ENCODE data around the gene MRPS7.

MRPS7 gene

GRCh38 chr17:75261336-75262111 is at the start of gene MRPS7, which contains the start of gene GGA3 (continued):
- no peak for TF ChIP-seq PRDM6 (tag by site-specific recombination; IDR thresholded peaks at IDR 0.05)
- TF ChIP-seq ZNF488 (tag by site-specific recombination; IDR thresholded peaks at IDR 0.05), result no peak
- TF ChIP-seq ZNF518A (tag by site-specific recombination; conservative IDR thresholded peaks at IDR 0.05; ENCODE audit: low read depth), result peak; percentile 42; the same call in 1 of the 2 replicates
- 0 out of 2 replicates have a peak, but pooled peaks have one; percentile 39 for TF ChIP-seq PBX3 (CRISPR knock-in tag; IDR thresholded peaks at IDR 0.05)
- no peak for TF ChIP-seq MEIS1 (CRISPR knock-in tag; IDR thresholded peaks at IDR 0.05; ENCODE audit: borderline replicate concordance)
- TF ChIP-seq SP7 (tag by site-specific recombination; IDR thresholded peaks at IDR 0.05), result peak; percentile 89
- no peak for TF ChIP-seq SCRT2 (tag by site-specific recombination; IDR thresholded peaks at IDR 0.05)
- TF ChIP-seq ZSCAN5A (tag by site-specific recombination; IDR thresholded peaks at IDR 0.05), result 0 out of 2 replicates have a peak, but pooled peaks have one; percentile 28
- peak; percentile 79 for TF ChIP-seq PATZ1 (tag by site-specific recombination; IDR thresholded peaks at IDR 0.05)
- TF ChIP-seq ZNF121 (tag by site-specific recombination; IDR thresholded peaks at IDR 0.05), result 0 out of 2 replicates have a peak, but pooled peaks have one; percentile 35
- TF ChIP-seq ZBTB17 (tag by site-specific recombination; IDR thresholded peaks at IDR 0.05), result no peak; the same call in 1 of the 2 replicates
- peak; percentile 47; the same call in 1 of the 2 replicates for TF ChIP-seq ZSCAN30 (tag by site-specific recombination; IDR thresholded peaks at IDR 0.05)
- no peak for TF ChIP-seq ZNF140 (tag by site-specific recombination; IDR thresholded peaks at IDR 0.05)
- no peak for TF ChIP-seq ZNF473 (tag by site-specific recombination; IDR thresholded peaks at IDR 0.05)
- TF ChIP-seq ZNF169 (tag by site-specific recombination; IDR thresholded peaks at IDR 0.05), result no peak
- TF ChIP-seq SALL2 (tag by site-specific recombination; IDR thresholded peaks at IDR 0.05; ENCODE audit: borderline replicate concordance), result 0 out of 2 replicates have a peak, but pooled peaks have one; percentile 64
- peak; percentile 54; the same call in 1 of the 2 replicates for TF ChIP-seq ZNF610 (tag by site-specific recombination; IDR thresholded peaks at IDR 0.05; ENCODE audit: borderline replicate concordance)
- no peak for TF ChIP-seq FEZF1 (tag by site-specific recombination; IDR thresholded peaks at IDR 0.05)
- no peak for TF ChIP-seq SCRT1 (tag by site-specific recombination; IDR thresholded peaks at IDR 0.05; ENCODE audit: borderline replicate concordance)
- TF ChIP-seq ZNF600 (tag by site-specific recombination; IDR thresholded peaks at IDR 0.05), result peak; percentile 90
- no peak for TF ChIP-seq ZNF626 (tag by site-specific recombination; IDR thresholded peaks at IDR 0.05)
- no peak for TF ChIP-seq GFI1B (tag by site-specific recombination; IDR thresholded peaks at IDR 0.05)
- peak; percentile 39 for TF ChIP-seq ZIC2 (tag by site-specific recombination; IDR thresholded peaks at IDR 0.05)
- TF ChIP-seq ZNF133 (tag by site-specific recombination; IDR thresholded peaks at IDR 0.05), result no peak
- no peak for TF ChIP-seq ZNF596 (tag by site-specific recombination; IDR thresholded peaks at IDR 0.05)
- no peak for TF ChIP-seq ZNF350 (tag by site-specific recombination; IDR thresholded peaks at IDR 0.05)
- no peak; the same call in 1 of the 2 replicates for TF ChIP-seq ZNF561 (tag by site-specific recombination; IDR thresholded peaks at IDR 0.05; ENCODE audit: borderline replicate concordance)

Data from HEK293 (cell line).